IMR-90 (cell line): ENCODE data around the gene ZNF593OS. TPM values are rescaled to one million over a fixed set of nuclear protein-coding genes. Genes with fewer than 3 reads are reported as not detected.

Source experiments
- ATAC-seq: fragments of 200-7000 bp; cut with Tn5 transposase; 2 replicates; pipeline ENCODE4 v1.9.1; 2020; ENCODE audit warnings: low read depth, mild to moderate bottlenecking, moderate library complexity
- BruUV-seq: library from RNA; stranded (reverse); fragments of 400-500 nt; replicated peaks from 2 replicates; lab custom pipeline; 2021; lab: Mats Ljungman, UMichigan
- CTCF ChIA-PET: fragments of 300-600 bp; formaldehyde crosslinking; extraction: SDS; loops from one replicate; lab custom pipeline; 2021; ENCODE audit warnings: antibody characterized with exemption; lab: Yijun Ruan, JAX
- POLR2A ChIA-PET: fragments of 300-600 bp; sonication (Branson Sonifier 250); formaldehyde crosslinking; loops from one replicate; lab custom pipeline; 2022; ENCODE audit warnings: antibody characterized with exemption; ENCODE audit not compliant: unreplicated experiment; lab: Charles Lee
- DNase-seq: peaks from one replicate; pipeline ENCODE4 v3.0.0; 2013
- H2AFZ ChIP-seq: replicated peaks from 2 replicates; pipeline ENCODE3; 2013; ENCODE audit warnings: low read length, mild to moderate bottlenecking; ENCODE audit not compliant: poor library complexity
- H2AK5ac ChIP-seq: 2 replicates; pipeline ENCODE4 v1.6.1; 2013; ENCODE audit warnings: low read depth, low read length, inconsistent platforms
- H2AK9ac ChIP-seq: replicated peaks from 2 replicates; pipeline ENCODE3; 2013; ENCODE audit warnings: mild to moderate bottlenecking, low read depth, low read length, moderate library complexity; ENCODE audit not compliant: poor library complexity
- H2BK120ac ChIP-seq: 2 replicates; pipeline ENCODE4 v1.6.1; 2013; ENCODE audit warnings: low read depth, low read length, inconsistent platforms
- H2BK15ac ChIP-seq: 3 replicates; pipeline ENCODE4 v1.6.1; 2013; ENCODE audit warnings: low read depth, low read length, inconsistent platforms
- H2BK20ac ChIP-seq: 2 replicates; pipeline ENCODE4 v1.6.1; 2013; ENCODE audit warnings: low read depth, mild to moderate bottlenecking, inconsistent platforms, low read length, moderate library complexity
- H2BK5ac ChIP-seq: 2 replicates; pipeline ENCODE4 v1.6.1; 2013; ENCODE audit warnings: mild to moderate bottlenecking, low read depth, low read length, inconsistent platforms; ENCODE audit not compliant: poor library complexity, severe bottlenecking
- H3K14ac ChIP-seq: replicated peaks from 2 replicates; pipeline ENCODE4 v1.6.1; 2013; ENCODE audit warnings: low read depth, low read length, inconsistent platforms
- H3K18ac ChIP-seq: 2 replicates; pipeline ENCODE4 v1.6.1; 2013; ENCODE audit warnings: low read depth, low read length, control low read depth
- H3K23ac ChIP-seq: 2 replicates; pipeline ENCODE4 v1.6.1; 2013; ENCODE audit warnings: low read depth, low read length, inconsistent platforms
- H3K27ac ChIP-seq: 2 replicates; pipeline ENCODE4 v1.5.1; 2013; ENCODE audit warnings: mild to moderate bottlenecking, control low read depth, low read length; ENCODE audit not compliant: insufficient read depth
- H3K27me3 ChIP-seq: 2 replicates; pipeline ENCODE4 v1.6.1; 2013; ENCODE audit warnings: low read length; ENCODE audit not compliant: control insufficient read depth, insufficient read depth
- H3K36me3 ChIP-seq: 2 replicates; pipeline ENCODE4 v1.6.1; 2013; ENCODE audit warnings: low read length, mixed read lengths; ENCODE audit not compliant: control insufficient read depth, insufficient read depth
- H3K4ac ChIP-seq: 2 replicates; pipeline ENCODE4 v1.6.1; 2013; ENCODE audit warnings: low read depth, low read length, inconsistent platforms
- H3K4me1 ChIP-seq: 2 replicates; pipeline ENCODE4 v1.6.1; 2013; ENCODE audit warnings: low read length, mixed read lengths; ENCODE audit not compliant: control insufficient read depth, insufficient read depth
- H3K4me2 ChIP-seq: 2 replicates; pipeline ENCODE4 v1.6.1; 2013; ENCODE audit warnings: low read depth, mild to moderate bottlenecking, control low read depth, low read length, moderate library complexity
- H3K4me3 ChIP-seq: 2 replicates; pipeline ENCODE4 v1.5.1; 2013; ENCODE audit warnings: low read depth, mild to moderate bottlenecking, control low read depth, low read length, moderate library complexity; ENCODE audit not compliant: insufficient read depth
- H3K56ac ChIP-seq: 2 replicates; pipeline ENCODE4 v1.6.1; 2013; ENCODE audit warnings: low read length, inconsistent platforms; ENCODE audit not compliant: insufficient read depth; ENCODE audit errors: extremely low read depth
- H3K79me1 ChIP-seq, 2 experiments: 2 replicates each; pipeline ENCODE4 v1.6.1; 2013; ENCODE audit warnings: low read length in 2 of 2, inconsistent platforms in 1 of 2, low read depth in 1 of 2
- H3K9ac ChIP-seq: 2 replicates; pipeline ENCODE4 v1.6.1; 2013; ENCODE audit warnings: low read depth, low read length, control low read depth
- H3K9me1 ChIP-seq: 2 replicates; pipeline ENCODE4 v1.6.1; 2013; ENCODE audit warnings: low read length, inconsistent platforms; ENCODE audit not compliant: insufficient read depth
- H3K9me3 ChIP-seq: 2 replicates; pipeline ENCODE4 v1.6.1; 2013; ENCODE audit warnings: low read length; ENCODE audit not compliant: control insufficient read depth, insufficient read depth
- H4K20me1 ChIP-seq: 2 replicates; pipeline ENCODE4 v1.6.1; 2013; ENCODE audit warnings: low read length, inconsistent platforms; ENCODE audit not compliant: insufficient read depth
- H4K5ac ChIP-seq: 2 replicates; pipeline ENCODE4 v1.6.1; 2013; ENCODE audit warnings: mild to moderate bottlenecking, low read depth, low read length, control low read depth
- H4K8ac ChIP-seq, 2 experiments: 2 replicates each; pipeline ENCODE4 v1.6.1; 2013; ENCODE audit warnings: low read depth in 2 of 2, low read length in 2 of 2, control low read depth in 1 of 2, inconsistent platforms in 1 of 2
- H4K91ac ChIP-seq: 2 replicates; pipeline ENCODE4 v1.6.1; 2013; ENCODE audit warnings: low read depth, low read length, inconsistent platforms; ENCODE audit not compliant: insufficient read depth
- BHLHE40 ChIP-seq: fragments of 150-350 bp; IDR thresholded peaks from 2 replicates; pipeline ENCODE4 v1.6.1; 2016; ENCODE audit warnings: mild to moderate bottlenecking, low read depth, low read length
- CEBPB ChIP-seq: IDR thresholded peaks from 2 replicates; pipeline ENCODE4 v1.6.1; 2012; ENCODE audit warnings: low read depth, low read length, improper control_type of control experiment
- CHD1 ChIP-seq: IDR thresholded peaks from 2 replicates; pipeline ENCODE4 v1.6.1; 2012; ENCODE audit warnings: low read depth, low read length, improper control_type of control experiment
- ELK1 ChIP-seq: fragments of 150-350 bp; IDR thresholded peaks from 2 replicates; pipeline ENCODE4 v1.6.1; 2016; ENCODE audit warnings: low read depth, mild to moderate bottlenecking, low read length, moderate library complexity, borderline replicate concordance
- FOS ChIP-seq: fragments of 150-350 bp; IDR thresholded peaks from 2 replicates; pipeline ENCODE4 v1.6.1; 2016; ENCODE audit warnings: low read depth, low read length
- MAZ ChIP-seq: IDR thresholded peaks from 2 replicates; pipeline ENCODE4 v1.6.1; 2012; ENCODE audit warnings: low read depth, mild to moderate bottlenecking, low read length, improper control_type of control experiment, moderate library complexity, borderline replicate concordance
- MXI1 ChIP-seq: IDR thresholded peaks from 2 replicates; pipeline ENCODE4 v1.6.1; 2012; ENCODE audit warnings: low read depth, mild to moderate bottlenecking, low read length, moderate library complexity, borderline replicate concordance
- POLR2A ChIP-seq: IDR thresholded peaks from 2 replicates; pipeline ENCODE4 v1.6.1; 2012; ENCODE audit warnings: mild to moderate bottlenecking, low read depth, low read length
- RAD21 ChIP-seq: IDR thresholded peaks from 2 replicates; pipeline ENCODE4 v1.6.1; 2012; ENCODE audit warnings: low read length, improper control_type of control experiment
- RCOR1 ChIP-seq: IDR thresholded peaks from 2 replicates; pipeline ENCODE4 v1.6.1; 2012; ENCODE audit warnings: mild to moderate bottlenecking, low read length, improper control_type of control experiment; ENCODE audit not compliant: insufficient replicate concordance
- RFX5 ChIP-seq: IDR thresholded peaks from 2 replicates; pipeline ENCODE4 v1.8.0; 2012; ENCODE audit warnings: low read depth, mild to moderate bottlenecking, low read length, moderate library complexity
- SMC3 ChIP-seq: fragments of 150-350 bp; IDR thresholded peaks from 2 replicates; pipeline ENCODE4 v1.6.1; 2016; ENCODE audit warnings: low read depth, mild to moderate bottlenecking, antibody characterized with exemption, low read length, moderate library complexity
- USF2 ChIP-seq: fragments of 150-350 bp; IDR thresholded peaks from 2 replicates; pipeline ENCODE4 v1.6.1; 2017; ENCODE audit warnings: mild to moderate bottlenecking, antibody characterized with exemption, low read length, low read depth
- WGBS, 2 experiments: methylation state at CpG; one replicate each; pipeline versions ENCODE4 v1.1.5 to v1.1.7; 2013; ENCODE audit warnings: missing lambda C conversion rate in 2 of 2; ENCODE audit not compliant: insufficient read length in 1 of 2; ENCODE audit errors: extremely low coverage in 2 of 2; 5-methylcytosine and 5-hydroxymethylcytosine counted together
- dilution Hi-C: fragments of 300-500 bp; cut with HindIII; formaldehyde crosslinking; loops from one replicate; pipeline ENCODE4 v1.14.3; 2018; ENCODE audit warnings: low sequenced_read_pairs; ENCODE audit not compliant: unreplicated experiment
- in situ Hi-C: fragments of 300-500 bp; cut with MboI; formaldehyde crosslinking; loops from 3 replicates; pipeline ENCODE4 v1.14.3; 2019; ENCODE audit warnings: low sequenced_read_pairs, inconsistent platforms, mixed read lengths
- intact Hi-C: fragments of 100-400 bp; cut with micrococcal nuclease; formaldehyde crosslinking; loops from 2 replicates; pipeline ENCODE4 v1.10.0; 2022
- polyA plus RNA-seq, 3 experiments: library from polyadenylated mRNA; depleted of rRNA; stranded (reverse); fragments of >200 nt; gene quantifications; 2 replicates each; pipeline ENCODE4 v1.2.3, GENCODE V29; 2012; ENCODE audit warnings: low replicate concordance in 1 of 3
- total RNA-seq: library from RNA; depleted of rRNA; stranded (reverse); fragments of >200 nt; gene quantifications from 2 replicates; pipeline ENCODE4 v1.2.3, GENCODE V29; 2012

The ZNF593OS gene
- total and polyA plus RNA-seq, 2 of the 4 experiments (the other 2 are of a cell fraction): not detected

DNA sequence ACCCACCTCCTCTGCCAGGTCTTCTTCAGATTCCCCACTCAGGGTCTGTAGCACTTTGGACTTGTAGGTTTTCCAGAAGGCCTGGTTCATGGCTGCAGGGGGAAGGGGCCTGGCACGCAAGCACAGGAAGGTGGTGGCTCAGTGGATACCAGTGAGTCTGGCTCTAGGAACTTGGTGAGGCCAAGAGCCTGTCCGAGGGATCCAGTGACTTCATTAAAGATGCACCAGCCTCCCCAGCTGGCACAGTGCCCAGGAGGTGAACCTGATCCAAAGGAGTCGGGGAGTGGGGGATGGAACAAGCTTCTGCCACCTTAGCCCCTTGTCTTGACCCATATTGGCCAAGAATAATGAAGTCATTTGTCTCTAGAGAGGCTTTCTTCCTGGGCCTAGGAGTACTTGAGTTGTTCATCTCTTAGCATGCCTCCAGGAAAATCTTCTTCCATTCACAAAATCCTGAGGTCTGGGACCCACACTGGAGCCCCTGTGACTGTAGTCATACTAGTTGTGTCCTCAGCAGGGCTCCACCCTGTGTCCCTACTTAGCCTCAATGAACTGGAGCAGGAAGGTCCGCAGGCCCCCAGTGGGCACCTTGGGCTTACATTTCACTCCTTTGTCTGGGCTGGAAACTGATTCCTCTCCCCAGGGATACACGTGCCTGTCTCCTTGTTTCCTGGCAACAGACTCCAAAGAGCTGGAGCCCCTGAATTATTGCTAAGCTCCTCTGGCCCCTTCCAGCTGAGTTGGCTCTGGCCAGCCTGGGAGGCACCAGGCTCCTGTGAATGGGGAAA is 3.0 kb downstream of the ZNF593OS start, which contains the start of gene C1orf232:
C1orf232 (minus strand) TSS at position 554 of the 788 bp plus-strand sequence; CDS start at position 90, 464 bp downstream.
- Histone ChIP-seq H3K27ac (peak within 1 kb of the TSS; percentile 66; the same call in 1 of the 2 replicates), H3K9me1 (peaks cover 6% of the 10 kb centered on the region; the same call in 1 of the 2 replicates), H3K27me3 (peaks cover 8% of the 10 kb centered on the region; the same call in 1 of the 2 replicates), H3K4me2 (peak within 1 kb of the TSS; percentile 91), H2BK120ac (no peak within 1 kb of the TSS), H2AK5ac (no peak within 1 kb of the TSS), H4K5ac (peak within 1 kb of the TSS; percentile 59; the same call in 1 of the 2 replicates), H3K14ac (peak within 1 kb of the TSS; percentile 85; the same call in 1 of the 2 replicates), H3K36me3 (0 out of 2 replicates have a peak, but pooled peaks cover 2% of the 10 kb centered on the region), H3K23ac (no peak within 1 kb of the TSS), H3K18ac (no peak within 1 kb of the TSS), H3K4me1 (peaks cover 5% of the 10 kb centered on the region; the same call in 1 of the 2 replicates), H3K9me3 (no peaks in the 10 kb centered on the region), H2AK9ac (peak within 1 kb of the TSS; percentile 95), H3K4ac (peak within 1 kb of the TSS; percentile 78), H3K9ac (peak within 1 kb of the TSS; percentile 89), H3K79me1 (peaks cover 4 to 19% of the 10 kb centered on the region in 2 experiments), H4K20me1 (no peaks in the 10 kb centered on the region), H4K8ac (peak within 1 kb of the TSS in 1 of 2 experiments; percentile 91; a peak in 3 of 4 replicates), H2BK20ac (no peak within 1 kb of the TSS), H2BK5ac (peak within 1 kb of the TSS; percentile 10), H2BK15ac (no peak within 1 kb of the TSS), H3K56ac (no peak within 1 kb of the TSS), H2AFZ (peak within 1 kb of the TSS; percentile 97), H4K91ac (peak within 1 kb of the TSS; percentile 71), H3K4me3 (peak within 1 kb of the TSS; percentile 84)
- in situ Hi-C loops: no loop called here
- DNase-seq (no peak), ATAC-seq (no peak)
- BruUV-seq: no TSS peak
- intact Hi-C loops: loop anchor here (1.0 to 5.0 kb wide), 3 partner anchors 64 to 223 kb away; partner anchors contain the start of gene CEP85
- ChIA-PET POLR2A (no interaction called here), CTCF (interaction anchor here (1.8 kb wide), 2 partner anchors 13 to 66 kb away, joined by 6 to 8 read pairs; partner anchors contain the start of gene CEP85)
- dilution Hi-C loops: no loop called here
- TF ChIP-seq CEBPB: no peak
- no peak for TF ChIP-seq RCOR1
- TF ChIP-seq USF2: no peak
- no peak for TF ChIP-seq RFX5
- no peak for TF ChIP-seq CHD1
- no peak for TF ChIP-seq BHLHE40
- TF ChIP-seq MXI1: no peak
- TF ChIP-seq SMC3: no peak
- TF ChIP-seq FOS: no peak
- TF ChIP-seq RAD21: no peak
- TF ChIP-seq POLR2A: no peak
- no peak for TF ChIP-seq ELK1
- no peak for TF ChIP-seq MAZ
- WGBS, 2 experiments: 70% methylated on average over 2 of the region's 5 CpGs; no CpG with 5 or more reads in 1 of the 2 experiments
